MCF 10A (cell line): ENCODE data around the gene SMC1B. TPM values are rescaled to one million over a fixed set of nuclear protein-coding genes. Genes with fewer than 3 reads are reported as not detected.
"Not testable (repeated sequence)": the region's sequence is repeated elsewhere in the genome, so short reads cannot be mapped to it uniquely, and the experiment has no call there.

ENCODE experiments used
- BruUV-seq: library from RNA; stranded (reverse); fragments of 400-500 nt; replicated peaks from 2 replicates; lab custom pipeline; 2021; lab: Mats Ljungman, UMichigan
- CTCF ChIA-PET: fragments of 300-600 bp; sonication (Branson Sonifier 250); formaldehyde crosslinking; extraction: SDS; loops from one replicate; lab custom pipeline; 2021; ENCODE audit warnings: antibody characterized with exemption, inconsistent platforms; lab: Yijun Ruan, JAX
- POLR2A ChIA-PET: fragments of 300-600, 350-650 bp; sonication (Branson Sonifier 250); formaldehyde crosslinking; extraction: SDS; loops from one replicate; lab custom pipeline; 2020; ENCODE audit warnings: antibody characterized with exemption, inconsistent platforms; lab: Yijun Ruan, JAX
- DNase-seq: peaks from one replicate; pipeline ENCODE4 v3.0.0-alpha.2; 2018; ENCODE audit not compliant: unreplicated experiment
- H3K27ac Mint-ChIP-seq: one replicate; pipeline ENCODE4 v1.8.0; 2022; ENCODE audit warnings: mild to moderate bottlenecking, low read depth, mixed read lengths; ENCODE audit not compliant: unreplicated experiment
- H3K27me3 Mint-ChIP-seq: one replicate; pipeline ENCODE4 v1.8.0; 2022; ENCODE audit warnings: mixed read lengths; ENCODE audit not compliant: insufficient read depth, unreplicated experiment
- H3K36me3 Mint-ChIP-seq: one replicate; pipeline ENCODE4 v1.8.0; 2022; ENCODE audit warnings: mild to moderate bottlenecking, moderate library complexity, mixed read lengths; ENCODE audit not compliant: insufficient read depth, unreplicated experiment
- H3K4me1 Mint-ChIP-seq: one replicate; pipeline ENCODE4 v1.8.0; 2022; ENCODE audit warnings: mixed read lengths; ENCODE audit not compliant: insufficient read depth, unreplicated experiment
- H3K4me3 Mint-ChIP-seq: one replicate; pipeline ENCODE4 v1.8.0; 2022; ENCODE audit warnings: mild to moderate bottlenecking, moderate library complexity, mixed read lengths; ENCODE audit not compliant: unreplicated experiment
- H3K9me3 Mint-ChIP-seq: one replicate; pipeline ENCODE4 v1.8.0; 2022; ENCODE audit warnings: mixed read lengths; ENCODE audit not compliant: unreplicated experiment
- CTCF ChIP-seq: fragments of 200-600 bp; IDR thresholded peaks from one replicate; pipeline ENCODE4 v1.8.0; 2022; ENCODE audit warnings: antibody characterized with exemption, mild to moderate bottlenecking; ENCODE audit not compliant: unreplicated experiment
- intact Hi-C: fragments of 100-400 bp; cut with micrococcal nuclease; formaldehyde crosslinking; loops from 2 replicates; pipeline ENCODE4 v1.14.1; 2022
- total RNA-seq: library from RNA; stranded (reverse); gene quantifications from 2 replicates; pipeline ENCODE4 v1.2.3, GENCODE V29; 2022

SMC1B gene
- total RNA-seq, 1 experiment from 2014 or later: not detected

GRCh38 chr22:45450101-45450785 lies 36.8 kb upstream of the SMC1B start:
- H3K27me3 Mint-ChIP-seq: no peaks in the 10 kb centered on the region
- intact Hi-C loops: no loop called here
- TF ChIP-seq CTCF: no peak
- CTCF ChIA-PET: interaction anchor here (0.6 to 4.1 kb wide), 2 partner anchors 80 to 103 kb away, joined by 3 to 18 read pairs; no protein-coding TSS in a partner anchor
- H3K4me1 Mint-ChIP-seq: peaks cover 9% of the 10 kb centered on the region
- POLR2A ChIA-PET: interaction anchor here (0.6 kb wide), 1 partner anchor 178 kb away, joined by 3 read pairs; no protein-coding TSS in a partner anchor
- H3K27ac Mint-ChIP-seq: no peak overlapping the region
- DNase-seq: no peak
- no TSS peak for BruUV-seq
- H3K36me3 Mint-ChIP-seq: no peaks in the 10 kb centered on the region
- no peak overlapping the region for H3K4me3 Mint-ChIP-seq
- no peaks in the 10 kb centered on the region for H3K9me3 Mint-ChIP-seq

GRCh38 chr22:45449442-45449841 lies 36.0 kb upstream of the SMC1B start:
- CTCF ChIA-PET: interaction anchor here (0.7 to 4.1 kb wide), 3 partner anchors 11 to 104 kb away, joined by 3 to 18 read pairs (median 4); no protein-coding TSS in a partner anchor
- POLR2A ChIA-PET, intact Hi-C loops, DNase-seq, H3K9me3 Mint-ChIP-seq, H3K4me1 Mint-ChIP-seq, H3K27ac Mint-ChIP-seq, H3K4me3 Mint-ChIP-seq, BruUV-seq, H3K27me3 Mint-ChIP-seq, H3K36me3 Mint-ChIP-seq: not testable (repeated sequence)

GRCh38 chr22:45448431-45448830 lies 35.0 kb upstream of the SMC1B start:
- peaks cover 15% of the 10 kb centered on the region for H3K4me1 Mint-ChIP-seq
- H3K4me3 Mint-ChIP-seq: no peak overlapping the region
- H3K9me3 Mint-ChIP-seq: no peaks in the 10 kb centered on the region
- H3K36me3 Mint-ChIP-seq: no peaks in the 10 kb centered on the region
- CTCF ChIA-PET: interaction anchor here (0.7 to 4.1 kb wide), 4 partner anchors 11 to 123 kb away, joined by 3 to 18 read pairs (median 4); no protein-coding TSS in a partner anchor
- TF ChIP-seq CTCF: no peak
- POLR2A ChIA-PET: interaction anchor here (0.6 kb wide), 1 partner anchor 1861 kb away, joined by 3 read pairs; no protein-coding TSS in a partner anchor
- H3K27ac Mint-ChIP-seq: no peak overlapping the region
- no peak for DNase-seq
- no TSS peak for BruUV-seq
- intact Hi-C loops: no loop called here
- no peaks in the 10 kb centered on the region for H3K27me3 Mint-ChIP-seq

- intact Hi-C loops, POLR2A ChIA-PET, DNase-seq, H3K4me3 Mint-ChIP-seq, H3K27ac Mint-ChIP-seq, H3K9me3 Mint-ChIP-seq, BruUV-seq, H3K36me3 Mint-ChIP-seq, H3K27me3 Mint-ChIP-seq: not testable (repeated sequence)
- peaks cover 15% of the 10 kb centered on the region for H3K4me1 Mint-ChIP-seq
- CTCF ChIA-PET: interaction anchor here (0.7 to 4.1 kb wide), 2 partner anchors 105 to 164 kb away, joined by 3 to 18 read pairs; no protein-coding TSS in a partner anchor
These were observed 34.2 kb upstream of the SMC1B start for GRCh38 chr22:45447596-45447995.

- peak; percentile 30 for DNase-seq
- TF ChIP-seq CTCF: no peak
- Mint-ChIP-seq H3K36me3 (no peaks in the 10 kb centered on the region), H3K4me3 (no peak overlapping the region), H3K27ac (no peak overlapping the region), H3K9me3 (no peaks in the 10 kb centered on the region), H3K27me3 (no peaks in the 10 kb centered on the region), H3K4me1 (peaks cover 18% of the 10 kb centered on the region)
- ChIA-PET POLR2A (interaction anchor here (1.1 kb wide), 1 partner anchor 10 kb away, joined by 4 read pairs; no protein-coding TSS in a partner anchor), CTCF (interaction anchor here (0.6 to 10.5 kb wide), 3 partner anchors 15 to 107 kb away, joined by 4 to 142 read pairs (median 18); no protein-coding TSS in a partner anchor)
- intact Hi-C loops: no loop called here
- no TSS peak for BruUV-seq
These were observed 32.8 kb upstream of the SMC1B start for GRCh38 chr22:45446216-45446615.
